ENCODE data around the gene RBFA.

RBFA gene

DNA sequence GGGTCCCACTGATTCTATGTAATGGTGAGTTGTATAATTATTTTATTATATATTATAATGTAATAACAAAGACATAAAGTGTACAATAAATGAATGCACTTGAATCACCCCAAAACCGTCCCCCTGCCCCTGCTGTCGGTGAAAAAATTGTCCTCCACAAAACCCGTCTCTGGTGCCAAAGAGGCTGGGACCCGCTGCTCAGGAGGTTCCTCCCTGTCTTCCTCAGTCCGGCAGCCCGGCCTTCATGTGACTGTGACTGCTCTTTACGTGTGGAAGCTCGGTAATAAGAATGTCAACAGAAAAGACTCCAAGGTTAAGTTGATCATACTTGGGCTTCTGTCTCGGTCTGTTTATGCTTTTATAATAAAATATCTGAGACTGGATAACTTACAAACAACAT, 42.1 kb downstream of the RBFA start:
- DNase-seq: no peak

DNA sequence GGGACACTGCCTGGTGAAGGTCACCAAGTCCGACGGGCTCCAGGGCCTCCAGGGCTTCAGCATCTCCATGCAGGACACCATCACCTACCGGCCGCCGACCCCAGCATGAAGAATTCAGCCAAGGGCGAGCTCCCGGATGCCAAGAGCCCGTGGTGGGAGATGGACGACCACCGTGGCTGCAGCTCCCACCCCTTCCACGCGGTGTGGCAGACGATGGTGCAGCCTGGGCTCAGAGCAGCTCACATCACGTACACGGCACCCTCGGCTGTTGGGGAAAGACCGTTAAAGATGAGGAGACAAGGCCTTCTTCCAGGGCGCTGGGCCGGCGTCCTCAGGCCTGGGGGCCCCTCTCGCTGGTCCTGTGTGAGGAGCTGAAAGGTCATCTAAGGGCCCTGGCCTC, 43.6 kb downstream of the RBFA start:
- no peak for DNase-seq
